GM12878 (cell line): ENCODE data around the gene RIOX2. TPM values are rescaled to one million over a fixed set of nuclear protein-coding genes. Genes with fewer than 3 reads are reported as not detected.
A peak's percentile ranks its signal among the peaks of the same experiment; 100 is the strongest.

ENCODE experiments used
- ATAC-seq: fragments of 200-7000 bp; cut with Tn5 transposase; 3 replicates; pipeline ENCODE4 v1.9.1; 2020; ENCODE audit warnings: mild to moderate bottlenecking, moderate library complexity
- BruUV-seq: library from RNA; stranded (reverse); fragments of 400-500 nt; replicated peaks from 2 replicates; lab custom pipeline; 2021; lab: Mats Ljungman, UMichigan
- CTCF ChIA-PET: fragments of 300-600 bp; sonication (Branson Sonifier 250); formaldehyde crosslinking; extraction: SDS; loops from one replicate; lab custom pipeline; 2021; ENCODE audit warnings: inconsistent platforms; lab: Yijun Ruan, JAX
- POLR2A ChIA-PET: fragments of 350-600 bp; formaldehyde crosslinking; extraction: SDS; loops from one replicate; lab custom pipeline; 2021; ENCODE audit warnings: inconsistent platforms; lab: Charles Lee
- RAD21 ChIA-PET: fragments of 300-600 bp; sonication (Branson Sonifier 250); formaldehyde crosslinking; loops from one replicate; lab custom pipeline; 2023; ENCODE audit warnings: antibody characterized with exemption; ENCODE audit not compliant: unreplicated experiment; lab: Charles Lee
- SMC1A ChIA-PET: fragments of 300-600 bp; sonication (Branson Sonifier 250); formaldehyde crosslinking; loops from one replicate; lab custom pipeline; 2023; ENCODE audit not compliant: unreplicated experiment, uncharacterized antibody; lab: Charles Lee
- DNase-seq: peaks from one replicate; pipeline ENCODE4 v3.0.0-alpha.2; 2011; ENCODE audit warnings: low read depth, low spot score
- FAIRE-seq: peaks from 3 replicates; lab custom pipeline; 2011; peaks lifted over from hg19 to GRCh38; lab: Jason Lieb, UNC
- H2AFZ ChIP-seq: 2 replicates; pipeline ENCODE4 v1.6.0; 2011; ENCODE audit warnings: low read depth, low read length, control low read depth; ENCODE audit not compliant: control insufficient read depth
- H3K27ac ChIP-seq: 2 replicates; pipeline ENCODE4 v1.5.1; 2011; ENCODE audit warnings: control low read depth; ENCODE audit not compliant: control insufficient read depth, insufficient read depth
- H3K27me3 ChIP-seq, 2 experiments: replicated peaks in 1 of 2; 2 replicates each; pipeline versions ENCODE4 v1.6.0 to v1.6.1; 2011; ENCODE audit warnings: low read length in 1 of 2; ENCODE audit not compliant: control insufficient read depth in 2 of 2, insufficient read depth in 2 of 2
- H3K36me3 ChIP-seq, 2 experiments: 2 replicates each; pipeline ENCODE4 v1.5.1; 2011; ENCODE audit warnings: low read length in 1 of 2; ENCODE audit not compliant: control insufficient read depth in 2 of 2, insufficient read depth in 2 of 2
- H3K4me1 ChIP-seq: 2 replicates; pipeline ENCODE4 v1.6.1; 2011; ENCODE audit warnings: mild to moderate bottlenecking, low read length, moderate library complexity, mixed read lengths; ENCODE audit not compliant: control insufficient read depth, insufficient read depth
- H3K4me2 ChIP-seq: 2 replicates; pipeline ENCODE4 v1.6.0; 2011; ENCODE audit warnings: control low read depth; ENCODE audit not compliant: control insufficient read depth, insufficient read depth
- H3K4me3 ChIP-seq: fragments of 200-600 bp; sonication (generic); 2 replicates; pipeline ENCODE4 v1.5.1; 2016
- H3K79me2 ChIP-seq: 2 replicates; pipeline ENCODE4 v1.6.0; 2011; ENCODE audit warnings: low read length; ENCODE audit not compliant: control insufficient read depth, insufficient read depth
- H3K9ac ChIP-seq: 2 replicates; pipeline ENCODE4 v1.8.0; 2011; ENCODE audit warnings: low read length, control low read depth, mixed read lengths; ENCODE audit not compliant: control insufficient read depth, insufficient read depth
- H3K9me3 ChIP-seq: replicated peaks from 3 replicates; pipeline ENCODE4 v1.5.1; 2011; ENCODE audit warnings: mild to moderate bottlenecking, low read length; ENCODE audit not compliant: control insufficient read depth, insufficient read depth
- H4K20me1 ChIP-seq: 2 replicates; pipeline ENCODE4 v1.6.0; 2011; ENCODE audit not compliant: control insufficient read depth, insufficient read depth
- BMI1 ChIP-seq: fragments of 450-650 bp; IDR thresholded peaks from 2 replicates; pipeline ENCODE4 v1.6.1; 2016; ENCODE audit warnings: mild to moderate bottlenecking, moderate library complexity, borderline replicate concordance
- ESRRA ChIP-seq: IDR thresholded peaks from 2 replicates; pipeline ENCODE4 v1.6.1; 2012; ENCODE audit warnings: mild to moderate bottlenecking, low read length, improper control_type of control experiment
- HDGF ChIP-seq: fragments of 450-650 bp; IDR thresholded peaks from 2 replicates; pipeline ENCODE4 v1.6.1; 2016; ENCODE audit warnings: antibody characterized with exemption
- NFIC ChIP-seq: IDR thresholded peaks from 2 replicates; pipeline ENCODE4 v1.6.1; 2012; ENCODE audit warnings: low read depth, mild to moderate bottlenecking, inconsistent platforms, low read length, moderate library complexity
- RUNX3 ChIP-seq: IDR thresholded peaks from 2 replicates; pipeline ENCODE4 v1.6.1; 2012; ENCODE audit warnings: low read length, inconsistent platforms
- SPI1 ChIP-seq: IDR thresholded peaks from 2 replicates; pipeline ENCODE4 v1.6.1; 2011; ENCODE audit warnings: low read depth, mild to moderate bottlenecking, low read length, moderate library complexity, borderline replicate concordance; ENCODE audit not compliant: insufficient read depth
- YY1 ChIP-seq: IDR thresholded peaks from 2 replicates; pipeline ENCODE4 v1.6.1; 2011; ENCODE audit warnings: low read depth, mild to moderate bottlenecking, low read length
- ZNF384 ChIP-seq: IDR thresholded peaks from 2 replicates; pipeline ENCODE4 v1.6.1; 2012; ENCODE audit warnings: low read depth, mild to moderate bottlenecking, low read length, improper control_type of control experiment, borderline replicate concordance
- WGBS: methylation state at CpG from one replicate; pipeline ENCODE4 v1.1.6; 2016; ENCODE audit warnings: low lambda C conversion rate; ENCODE audit not compliant: insufficient replicate concordance, insufficient coverage; ENCODE audit errors: missing lambda C conversion rate; 5-methylcytosine and 5-hydroxymethylcytosine counted together
- in situ Hi-C: fragments of 300-500 bp; cut with MboI; formaldehyde crosslinking; loops from 9 replicates; pipeline ENCODE4 v1.14.3; 2018; ENCODE audit warnings: mixed read lengths
- intact Hi-C: fragments of 100-400 bp; cut with micrococcal nuclease; formaldehyde crosslinking; loops from one replicate; pipeline ENCODE4 v1.14.2; 2022; ENCODE audit not compliant: unreplicated experiment
- polyA plus RNA-seq, 11 experiments: library from polyadenylated mRNA; depleted of rRNA in 4 of 11; unstranded in 6 of 11; stranded (reverse) in 5 of 11; fragments of >200 nt; fragmentation: Nextera tagmentation in 4 of 11; fragmentation: Illumina TruSeq in 1 of 11; extraction: Ambion mirVana in 4 of 11; extraction: Trizol in 1 of 11; gene quantifications; 1 replicate in 1 of 11; 2 replicates in 10 of 11; pipeline versions ENCODE4 v1.2.1 to v1.2.3, GENCODE V29; 2011 to 2016; ENCODE audit warnings: inconsistent platforms in 2 of 11, missing spikeins in 2 of 11, low read depth in 1 of 11
- total RNA-seq, 4 experiments: library from RNA; depleted of rRNA in 3 of 4; stranded (reverse); fragments of >200 nt in 3 of 4; fragmentation: Illumina TruSeq in 1 of 4; extraction: Trizol in 1 of 4; gene quantifications; 2 replicates each; pipeline versions ENCODE4 v1.2.1 to v1.2.3, GENCODE V29; 2013 to 2021

RIOX2 gene
- total and polyA plus RNA-seq, 10 of the 15 experiments (the other 5 are each of a cell fraction or from before 2014, with no cell fraction given): 24.1 to 52.6 (median 44.0) TPM

DNA sequence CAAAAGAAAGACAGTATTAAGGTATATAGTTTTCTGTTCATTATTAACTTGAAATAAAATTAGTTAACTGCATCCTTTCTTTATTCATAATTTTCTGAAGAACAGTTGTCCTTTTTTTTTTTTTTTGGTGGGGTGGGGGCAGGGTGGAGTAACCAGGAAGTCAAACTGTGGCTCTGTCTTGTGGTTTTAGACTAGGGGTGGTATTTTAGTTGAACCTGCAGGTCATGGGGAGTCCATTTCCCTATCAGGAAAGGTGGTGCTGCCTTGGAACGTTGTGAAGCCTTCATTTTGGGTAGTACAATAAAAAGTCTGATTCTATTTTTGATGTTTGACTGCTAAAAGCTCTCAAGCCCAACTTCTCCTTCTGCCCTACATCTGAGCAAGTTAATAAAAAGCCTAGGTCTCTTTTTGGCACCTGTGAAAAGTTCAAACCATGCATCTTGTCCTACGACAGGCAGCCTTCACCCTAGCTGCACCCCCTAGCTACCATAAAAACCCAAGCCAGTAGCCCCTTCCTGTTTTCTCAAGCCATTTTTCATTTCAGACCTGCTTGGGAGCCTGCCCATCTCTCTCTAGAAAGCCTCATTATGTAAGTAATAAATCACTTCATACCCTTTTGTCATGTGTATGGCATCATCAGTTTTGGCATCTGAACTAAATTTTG lies 31.2 kb upstream of the RIOX2 start:
- Histone ChIP-seq H4K20me1 (no peaks in the 10 kb centered on the region), H3K9me3 (no peaks in the 10 kb centered on the region), H3K9ac (no peak overlapping the region), H3K79me2 (no peaks in the 10 kb centered on the region), H3K27ac (peak overlapping the region; percentile 10; the same call in 1 of the 2 replicates), H2AFZ (peak overlapping the region; percentile 80), H3K27me3 (no peaks in the 10 kb centered on the region), H3K4me3 (no peak overlapping the region), H3K4me2 (peak overlapping the region; percentile 1; the same call in 1 of the 2 replicates), H3K36me3 (no peaks in the 10 kb centered on the region), H3K4me1 (peaks cover 15% of the 10 kb centered on the region; the same call in 1 of the 2 replicates)
- ChIA-PET SMC1A (no interaction called here), RAD21 (interaction anchor here (0.6 to 0.8 kb wide), 2 partner anchors 18 to 387 kb away, joined by 3 to 4 read pairs; partner anchors contain the start of gene OR5K3), CTCF (interaction anchor here (0.7 to 3.7 kb wide), 3 partner anchors 9 to 42 kb away, joined by 3 to 22 read pairs (median 5); no protein-coding TSS in a partner anchor), POLR2A (no interaction called here)
- WGBS: 3% methylated on average over 2 of the region's 2 CpGs
- in situ Hi-C loops: no loop called here
- FAIRE-seq (no peak), DNase-seq (no peak), ATAC-seq (peak; percentile 73)
- BruUV-seq: no TSS peak
- intact Hi-C loops: no loop called here
- peak; percentile 45; the same call in 1 of the 2 replicates for TF ChIP-seq YY1
- TF ChIP-seq ZNF384: peak; percentile 77; the same call in 1 of the 2 replicates
- TF ChIP-seq HDGF: no peak
- TF ChIP-seq RUNX3: peak; percentile 86
- TF ChIP-seq NFIC: 0 out of 2 replicates have a peak, but pooled peaks have one; percentile 30
- TF ChIP-seq BMI1: no peak
- TF ChIP-seq SPI1: peak; percentile 50
- no peak for TF ChIP-seq ESRRA
